ENCODE results near the gene MASP1.

GRCh38 chr3:187327845-187328244 lies 36.3 kb upstream of the MASP1 start:
- no peak for TF ChIP-seq MAX (IDR thresholded peaks at IDR 0.05)
- TF ChIP-seq ZBTB7A (IDR thresholded peaks at IDR 0.05; ENCODE audit: low read depth) = no peak
- TF ChIP-seq CEBPB (IDR thresholded peaks at IDR 0.05) = no peak
